DOHH2 (cell line): ENCODE measurements around the gene TNS1.

Source experiments
- CTCF ChIP-seq: fragments of 200-600 bp; sonication (generic); IDR thresholded peaks from one replicate; pipeline ENCODE4 v1.5.1; 2014; ENCODE audit warnings: antibody characterized with exemption, mild to moderate bottlenecking, low read depth, low read length; ENCODE audit not compliant: poor library complexity, severe bottlenecking
- EZH2phosphoT487 ChIP-seq: fragments of 200-600 bp; sonication (generic); IDR thresholded peaks from 2 replicates; pipeline ENCODE4 v1.6.1; 2017; ENCODE audit warnings: borderline replicate concordance, mild to moderate bottlenecking, antibody characterized with exemption, low read length, moderate library complexity, mixed read lengths

- TF ChIP-seq CTCF (no peak), EZH2phosphoT487 (no peak)
Measured at GRCh38 chr2:217931846-217932560, 70.8 kb downstream of the TNS1 start.
